BLaER1 (cell line): Measurements from ENCODE around the gene ZNF652.

Experiments
- H3K27ac ChIP-seq: shearing (Covaris generic); formaldehyde crosslinking; 2 replicates; pipeline ENCODE4 v1.8.1; 2022
- H3K27me3 ChIP-seq: shearing (Covaris generic); formaldehyde crosslinking; 2 replicates; pipeline ENCODE4 v1.8.1; 2022
- H3K36me3 ChIP-seq: shearing (Covaris generic); formaldehyde crosslinking; 2 replicates; pipeline ENCODE4 v1.8.1; 2022
- H3K4me1 ChIP-seq: shearing (Covaris generic); formaldehyde crosslinking; 2 replicates; pipeline ENCODE4 v1.8.1; 2022
- H3K4me2 ChIP-seq: shearing (Covaris generic); formaldehyde crosslinking; 2 replicates; pipeline ENCODE4 v1.8.1; 2022
- H3K4me3 ChIP-seq: shearing (Covaris generic); formaldehyde crosslinking; 2 replicates; pipeline ENCODE4 v1.8.1; 2022
- H3K9ac ChIP-seq: shearing (Covaris generic); formaldehyde crosslinking; 2 replicates; pipeline ENCODE4 v1.8.1; 2022
- H3K9me3 ChIP-seq: shearing (Covaris generic); formaldehyde crosslinking; 2 replicates; pipeline ENCODE4 v1.8.1; 2022
- H4K20me1 ChIP-seq: shearing (Covaris generic); formaldehyde crosslinking; 2 replicates; pipeline ENCODE4 v1.8.1; 2022
- Cebpa-rat ChIP-seq: shearing (Covaris generic); IDR thresholded peaks from 2 replicates; pipeline ENCODE4 v1.8.1; 2022

ZNF652 gene

DNA sequence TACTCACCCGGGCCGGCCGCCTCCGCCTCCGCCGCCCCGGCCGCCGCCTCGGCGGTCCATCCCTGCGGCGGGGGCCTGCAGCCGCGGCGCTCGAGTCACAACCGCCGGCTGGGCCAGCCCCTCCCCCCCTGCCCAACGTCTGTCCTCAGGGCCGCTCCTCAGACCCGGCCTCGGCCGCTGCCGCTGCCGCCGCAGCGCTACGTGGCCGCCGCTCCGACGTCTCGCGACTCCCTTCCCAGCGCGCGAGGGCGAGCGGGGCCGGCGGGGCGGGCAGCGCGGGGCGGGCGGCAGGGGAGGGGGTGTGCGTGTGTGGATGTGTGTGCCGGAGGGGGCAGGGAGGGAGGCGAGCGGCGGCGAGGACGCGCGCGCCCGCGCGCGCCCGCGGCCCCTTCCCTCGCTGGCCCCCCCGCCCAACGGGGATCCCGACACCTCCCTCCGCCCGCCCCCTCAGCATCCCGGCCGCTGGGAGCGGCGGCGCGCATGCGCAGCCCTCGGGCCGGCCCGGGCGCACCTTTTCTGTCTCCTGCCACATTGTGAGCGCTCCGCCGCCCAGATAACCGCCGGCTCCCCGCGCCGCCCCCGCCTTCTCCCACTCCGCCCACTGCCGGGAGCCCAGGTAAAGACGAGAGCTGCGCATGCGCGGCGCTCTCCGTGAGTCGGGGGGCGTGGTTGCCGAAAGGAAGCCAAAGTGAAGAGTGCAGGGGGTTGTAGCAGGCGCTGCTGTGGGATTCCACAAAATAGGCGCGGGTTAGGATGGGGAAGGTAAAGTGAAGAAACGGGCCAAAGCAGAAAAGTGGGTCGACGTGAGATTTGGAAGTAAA, at the start of gene ZNF652:
TSS of gene ZNF652 (minus strand) at position 349 of the 821 bp plus-strand sequence. CDS start 44,525 bp downstream, outside the sequence.
- Histone ChIP-seq H3K9ac (peak within 1 kb of the TSS; percentile 96), H3K27me3 (no peaks in the 10 kb centered on the region), H4K20me1 (peaks cover 41% of the 10 kb centered on the region)

DNA sequence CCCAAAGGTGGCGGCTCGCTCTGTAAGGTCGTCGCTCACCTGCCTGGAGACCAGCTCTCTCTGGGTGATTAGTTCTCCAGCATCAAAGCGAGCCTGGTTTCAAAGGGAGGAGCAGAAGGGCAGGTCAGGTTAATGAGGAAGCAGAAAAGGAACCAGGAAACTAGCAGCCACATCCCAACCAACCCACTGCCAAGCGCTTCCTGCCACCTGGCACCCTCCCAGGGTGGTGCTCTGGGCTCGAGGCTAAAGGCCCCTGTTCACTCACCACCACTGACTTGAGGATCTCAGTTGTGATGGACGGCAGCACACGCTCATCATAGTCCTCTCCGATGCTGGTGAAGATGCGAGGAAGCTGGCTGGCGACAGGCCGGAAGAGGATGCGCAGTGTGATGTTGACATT, 47.0 kb upstream of the ZNF652 start:
- Histone ChIP-seq H3K9ac (peak overlapping the region; percentile 62), H4K20me1 (peaks cover 7% of the 10 kb centered on the region; the same call in 1 of the 2 replicates), H3K9me3 (no peaks in the 10 kb centered on the region), H3K27me3 (no peaks in the 10 kb centered on the region), H3K27ac (peak overlapping the region; percentile 86), H3K4me1 (peaks cover 100% of the 10 kb centered on the region), H3K4me2 (peak overlapping the region; percentile 86), H3K36me3 (peaks cover 79% of the 10 kb centered on the region), H3K4me3 (peak overlapping the region; percentile 43; the same call in 1 of the 2 replicates)
- no peak for TF ChIP-seq Cebpa-rat

More for the DNA sequence above, at the start of gene ZNF652:
- no peaks in the 10 kb centered on the region for H3K9me3 ChIP-seq
- H3K4me3 ChIP-seq, result peak within 1 kb of the TSS; percentile 96
- H3K36me3 ChIP-seq, result no peaks in the 10 kb centered on the region
- peaks cover 60% of the 10 kb centered on the region for H3K4me1 ChIP-seq
- no peak for TF ChIP-seq Cebpa-rat
- peak within 1 kb of the TSS; percentile 98 for H3K27ac ChIP-seq
- peak within 1 kb of the TSS; percentile 95 for H3K4me2 ChIP-seq

DNA sequence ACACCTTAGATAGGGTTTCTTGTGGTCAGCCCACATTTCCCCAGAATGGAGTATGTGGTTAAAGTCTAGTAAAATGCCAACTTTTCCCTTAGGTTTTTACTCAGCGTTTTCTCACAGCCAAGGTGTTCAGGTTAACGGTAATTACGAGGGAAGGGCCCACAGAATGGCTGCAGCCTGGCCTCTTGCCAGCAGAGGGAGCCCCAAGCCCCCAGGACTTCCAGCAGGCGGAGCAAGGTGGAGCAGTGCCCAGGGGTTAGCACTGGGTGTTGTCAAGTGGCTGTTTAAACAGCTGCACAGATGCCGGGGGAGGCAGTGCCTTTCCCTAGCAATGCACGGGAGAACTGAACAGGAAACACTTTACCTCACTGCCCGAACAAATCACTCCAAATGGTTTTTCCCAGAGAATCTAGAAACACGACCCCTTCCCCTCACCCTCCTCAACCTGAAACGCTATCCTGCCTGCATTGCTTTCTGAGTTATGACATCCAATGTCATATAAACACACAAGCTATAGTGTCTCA, 46.0 kb upstream of the ZNF652 start:
- no peak overlapping the region for H3K4me3 ChIP-seq
- peak overlapping the region; percentile 62 for H3K9ac ChIP-seq
- H4K20me1 ChIP-seq, result no peaks in the 10 kb centered on the region
- peaks cover 79% of the 10 kb centered on the region for H3K36me3 ChIP-seq
- H3K9me3 ChIP-seq, result no peaks in the 10 kb centered on the region
- peak overlapping the region; percentile 86 for H3K27ac ChIP-seq
- TF ChIP-seq Cebpa-rat, result no peak
- no peaks in the 10 kb centered on the region for H3K27me3 ChIP-seq
- H3K4me1 ChIP-seq, result peaks cover 100% of the 10 kb centered on the region
- H3K4me2 ChIP-seq, result peak overlapping the region; percentile 86

DNA sequence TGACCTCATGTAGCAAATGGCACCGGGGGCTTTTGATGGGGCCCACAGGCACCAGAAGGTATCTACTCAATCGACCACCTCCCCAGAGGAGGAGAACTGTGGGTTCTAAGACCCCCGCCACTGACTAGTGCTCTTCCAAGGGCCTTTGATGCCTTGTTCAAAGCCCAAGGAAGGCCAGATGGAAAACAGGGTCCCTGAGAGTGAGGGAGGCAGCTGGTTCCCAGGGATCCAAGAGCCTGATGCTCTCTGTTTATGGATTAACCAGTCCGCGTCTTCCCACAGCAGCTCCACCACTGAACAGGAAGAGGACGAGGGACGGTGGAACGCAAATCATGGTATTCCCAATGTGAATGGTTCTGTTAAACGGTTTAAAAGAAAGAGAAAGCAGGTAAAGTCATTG, 45.0 kb upstream of the ZNF652 start:
- Histone ChIP-seq H3K27ac (peak overlapping the region; percentile 52), H4K20me1 (no peaks in the 10 kb centered on the region), H3K9me3 (no peaks in the 10 kb centered on the region), H3K4me3 (no peak overlapping the region), H3K9ac (peak overlapping the region; percentile 30; the same call in 1 of the 2 replicates), H3K4me1 (peaks cover 100% of the 10 kb centered on the region), H3K36me3 (peaks cover 76% of the 10 kb centered on the region), H3K4me2 (peak overlapping the region; percentile 86; the same call in 1 of the 2 replicates), H3K27me3 (no peaks in the 10 kb centered on the region)
- TF ChIP-seq Cebpa-rat, result no peak

DNA sequence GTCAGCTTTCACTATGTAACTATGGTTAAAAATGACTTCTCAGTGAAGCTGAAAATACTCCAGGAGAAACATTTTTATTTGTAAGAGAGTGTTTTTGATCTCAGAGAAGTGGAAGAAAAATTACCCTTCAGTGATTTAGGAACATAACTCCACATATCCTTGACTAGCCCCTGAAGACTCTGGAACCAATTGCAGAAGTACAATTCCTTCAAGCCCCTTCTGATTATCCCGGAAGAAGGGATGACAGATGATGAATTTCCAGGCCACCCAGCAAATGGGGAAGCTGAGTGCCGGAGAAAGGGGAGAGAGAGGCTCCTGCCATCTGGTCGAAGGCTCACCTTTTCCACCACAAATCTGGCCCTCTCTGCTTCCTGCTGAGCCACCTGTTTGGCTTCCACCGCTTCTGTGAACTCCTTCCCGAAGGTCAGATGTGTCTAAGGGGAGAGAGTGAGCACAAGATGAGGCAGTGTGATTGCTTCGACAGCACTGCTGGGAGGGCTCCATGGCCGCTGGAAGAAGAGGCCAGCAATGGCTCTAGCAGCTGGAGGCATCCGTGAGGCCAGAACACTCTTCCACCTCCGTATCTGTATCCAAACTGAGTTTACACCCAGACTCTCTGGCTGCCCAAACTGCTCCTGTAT, 44.5 kb upstream of the ZNF652 start:
- no peaks in the 10 kb centered on the region for H3K27me3 ChIP-seq
- peaks cover 71% of the 10 kb centered on the region for H3K36me3 ChIP-seq
- H3K4me1 ChIP-seq, result peaks cover 100% of the 10 kb centered on the region
- no peaks in the 10 kb centered on the region for H3K9me3 ChIP-seq
- H3K9ac ChIP-seq, result no peak overlapping the region
- H3K4me3 ChIP-seq, result no peak overlapping the region
- TF ChIP-seq Cebpa-rat, result no peak
- no peaks in the 10 kb centered on the region for H4K20me1 ChIP-seq
- peak overlapping the region; percentile 52 for H3K27ac ChIP-seq
- H3K4me2 ChIP-seq, result peak overlapping the region; percentile 86; the same call in 1 of the 2 replicates

DNA sequence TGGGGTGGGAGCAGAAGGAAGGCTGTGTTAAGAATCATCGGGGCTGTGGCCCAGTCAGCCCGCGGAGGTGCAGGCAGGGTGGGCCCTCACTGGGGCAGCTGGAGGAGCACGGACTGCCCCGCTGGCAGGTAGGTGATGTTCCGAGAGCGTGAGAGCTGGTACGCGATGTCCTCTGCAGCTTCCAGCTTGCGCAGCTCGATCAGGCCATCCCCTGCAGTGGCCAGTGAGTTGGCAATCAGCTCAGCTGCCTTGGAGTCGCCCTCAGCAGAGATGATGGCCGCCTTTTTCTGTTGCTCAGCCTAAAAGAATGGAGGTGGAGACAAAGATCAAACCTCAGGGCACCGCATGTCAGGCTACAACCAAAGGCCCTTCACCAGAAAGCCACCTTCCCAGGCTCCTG, 42.9 kb upstream of the ZNF652 start:
- Histone ChIP-seq H3K27ac (peak overlapping the region; percentile 82), H3K4me2 (peak overlapping the region; percentile 72), H3K4me3 (no peak overlapping the region), H4K20me1 (no peaks in the 10 kb centered on the region), H3K4me1 (peaks cover 84% of the 10 kb centered on the region), H3K9ac (peak overlapping the region; percentile 63; the same call in 1 of the 2 replicates), H3K36me3 (peaks cover 54% of the 10 kb centered on the region), H3K9me3 (no peaks in the 10 kb centered on the region), H3K27me3 (no peaks in the 10 kb centered on the region)
- no peak for TF ChIP-seq Cebpa-rat

DNA sequence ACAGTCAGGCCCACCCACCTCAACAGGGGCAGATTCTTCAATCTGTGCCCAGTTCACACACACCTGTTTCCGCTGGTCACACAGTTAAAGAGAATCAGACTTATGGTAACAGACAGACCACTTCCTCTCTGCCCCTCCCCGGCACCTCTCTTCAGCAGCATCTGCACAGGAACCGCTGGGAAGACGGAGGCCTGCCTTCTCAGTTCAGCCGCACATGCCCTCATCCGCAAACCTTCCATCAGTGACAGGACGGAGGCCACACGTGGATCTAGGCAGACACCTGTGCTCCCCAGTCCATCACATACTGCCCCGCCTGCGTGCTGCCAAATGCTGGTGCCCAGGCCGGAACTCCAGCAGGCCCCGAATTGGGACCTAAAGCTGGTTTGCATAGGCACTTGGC, 42.3 kb upstream of the ZNF652 start:
- no peaks in the 10 kb centered on the region for H4K20me1 ChIP-seq
- H3K4me1 ChIP-seq, result peaks cover 79% of the 10 kb centered on the region
- H3K36me3 ChIP-seq, result peaks cover 50% of the 10 kb centered on the region
- H3K9me3 ChIP-seq, result no peaks in the 10 kb centered on the region
- H3K4me2 ChIP-seq, result peak overlapping the region; percentile 72
- no peaks in the 10 kb centered on the region for H3K27me3 ChIP-seq
- H3K4me3 ChIP-seq, result peak overlapping the region; percentile 41
- no peak for TF ChIP-seq Cebpa-rat
- peak overlapping the region; percentile 60 for H3K9ac ChIP-seq
- H3K27ac ChIP-seq, result peak overlapping the region; percentile 82

DNA sequence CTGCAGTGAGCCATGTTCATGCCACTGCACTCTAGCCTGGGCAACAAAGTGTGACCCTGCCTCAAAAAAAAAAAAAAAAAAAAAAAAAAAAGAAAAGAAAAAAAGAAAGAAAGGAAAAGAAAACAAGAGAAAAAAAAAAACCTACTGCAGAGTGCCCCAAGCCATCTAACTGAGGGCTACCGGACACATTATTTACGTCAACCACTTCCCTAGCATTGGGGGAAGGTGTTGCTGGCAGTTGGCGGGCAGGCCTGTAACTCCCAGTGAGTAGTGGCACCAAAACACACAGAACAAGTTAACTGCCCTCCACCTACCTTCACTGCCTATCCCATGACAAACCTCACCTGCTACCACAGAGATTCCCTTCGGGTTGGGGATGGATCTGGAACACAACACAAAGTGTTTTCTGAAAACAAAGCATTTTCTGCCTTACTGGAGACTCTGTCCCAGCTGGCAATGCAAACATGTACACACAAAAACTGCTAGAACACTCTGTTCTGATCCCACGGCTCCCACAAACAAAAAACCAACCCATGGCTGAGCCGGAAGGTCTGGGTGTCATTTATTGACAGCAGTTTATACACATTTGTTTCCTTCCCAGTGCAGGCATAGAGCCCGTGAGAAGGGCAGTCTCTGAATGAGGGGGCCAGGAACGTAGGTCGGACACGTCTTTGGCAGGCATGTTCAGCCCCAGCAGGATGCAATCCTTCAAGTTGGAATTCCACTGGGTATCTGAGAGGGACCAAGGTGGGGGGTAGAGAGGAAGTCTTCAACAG, 41.7 kb upstream of the ZNF652 start:
- Histone ChIP-seq H3K27me3 (no peaks in the 10 kb centered on the region), H3K27ac (peak overlapping the region; percentile 82), H3K4me3 (peak overlapping the region; percentile 41), H4K20me1 (no peaks in the 10 kb centered on the region), H3K4me1 (peaks cover 72% of the 10 kb centered on the region), H3K4me2 (peak overlapping the region; percentile 72), H3K9me3 (no peaks in the 10 kb centered on the region), H3K36me3 (peaks cover 45% of the 10 kb centered on the region), H3K9ac (peak overlapping the region; percentile 60)
- no peak for TF ChIP-seq Cebpa-rat

DNA sequence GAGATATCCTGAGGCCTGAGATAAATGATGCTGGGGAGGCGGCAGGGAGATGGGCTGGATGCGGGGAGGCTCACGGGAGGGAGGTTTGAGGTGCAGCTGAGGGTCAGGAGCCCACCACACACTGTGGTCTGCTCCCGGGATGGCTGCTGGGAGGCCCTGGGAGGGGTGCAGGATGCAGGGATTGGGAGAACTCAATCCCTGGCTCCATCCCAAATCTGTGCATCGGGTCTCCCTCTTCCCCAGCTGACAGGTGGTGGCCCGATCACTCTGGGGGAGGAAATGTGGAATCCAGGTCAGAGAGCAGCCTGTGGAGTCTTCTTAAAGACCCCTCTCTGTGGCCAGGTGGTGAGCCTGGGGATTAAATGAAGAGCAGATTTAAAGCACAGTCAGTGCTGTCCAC, 40.7 kb upstream of the ZNF652 start:
- H3K27ac ChIP-seq, result peak overlapping the region; percentile 82
- no peaks in the 10 kb centered on the region for H4K20me1 ChIP-seq
- peak overlapping the region; percentile 72 for H3K4me2 ChIP-seq
- no peak for TF ChIP-seq Cebpa-rat
- no peaks in the 10 kb centered on the region for H3K9me3 ChIP-seq
- H3K36me3 ChIP-seq, result peaks cover 45% of the 10 kb centered on the region
- H3K27me3 ChIP-seq, result no peaks in the 10 kb centered on the region
- no peak overlapping the region for H3K9ac ChIP-seq
- no peak overlapping the region for H3K4me3 ChIP-seq
- H3K4me1 ChIP-seq, result peaks cover 68% of the 10 kb centered on the region
